ENCODE results near the gene SMIM10L2A.

GRCh38 chrX:135429429-135429828, 7.7 kb downstream of the SMIM10L2A start:
- TF ChIP-seq, protein P1, sequence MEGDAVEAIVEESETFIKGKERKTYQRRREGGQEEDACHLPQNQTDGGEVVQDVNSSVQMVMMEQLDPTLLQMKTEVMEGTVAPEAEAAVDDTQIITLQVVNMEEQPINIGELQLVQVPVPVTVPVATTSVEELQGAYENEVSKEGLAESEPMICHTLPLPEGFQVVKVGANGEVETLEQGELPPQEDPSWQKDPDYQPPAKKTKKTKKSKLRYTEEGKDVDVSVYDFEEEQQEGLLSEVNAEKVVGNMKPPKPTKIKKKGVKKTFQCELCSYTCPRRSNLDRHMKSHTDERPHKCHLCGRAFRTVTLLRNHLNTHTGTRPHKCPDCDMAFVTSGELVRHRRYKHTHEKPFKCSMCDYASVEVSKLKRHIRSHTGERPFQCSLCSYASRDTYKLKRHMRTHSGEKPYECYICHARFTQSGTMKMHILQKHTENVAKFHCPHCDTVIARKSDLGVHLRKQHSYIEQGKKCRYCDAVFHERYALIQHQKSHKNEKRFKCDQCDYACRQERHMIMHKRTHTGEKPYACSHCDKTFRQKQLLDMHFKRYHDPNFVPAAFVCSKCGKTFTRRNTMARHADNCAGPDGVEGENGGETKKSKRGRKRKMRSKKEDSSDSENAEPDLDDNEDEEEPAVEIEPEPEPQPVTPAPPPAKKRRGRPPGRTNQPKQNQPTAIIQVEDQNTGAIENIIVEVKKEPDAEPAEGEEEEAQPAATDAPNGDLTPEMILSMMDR (conservative IDR thresholded peaks at IDR 0.05 in 1 of 2, IDR thresholded peaks at IDR 0.05 in 1 of 2; ENCODE audit: low read depth in 1 of 2, low read length in 2 of 2): no peak
- no peak for TF ChIP-seq EZH2 (IDR thresholded peaks at IDR 0.05; ENCODE audit: low read length, missing control alignments)

Data from fibroblast of lung (primary cell).